ENCODE measurements around the gene TMEM132A.

DNA sequence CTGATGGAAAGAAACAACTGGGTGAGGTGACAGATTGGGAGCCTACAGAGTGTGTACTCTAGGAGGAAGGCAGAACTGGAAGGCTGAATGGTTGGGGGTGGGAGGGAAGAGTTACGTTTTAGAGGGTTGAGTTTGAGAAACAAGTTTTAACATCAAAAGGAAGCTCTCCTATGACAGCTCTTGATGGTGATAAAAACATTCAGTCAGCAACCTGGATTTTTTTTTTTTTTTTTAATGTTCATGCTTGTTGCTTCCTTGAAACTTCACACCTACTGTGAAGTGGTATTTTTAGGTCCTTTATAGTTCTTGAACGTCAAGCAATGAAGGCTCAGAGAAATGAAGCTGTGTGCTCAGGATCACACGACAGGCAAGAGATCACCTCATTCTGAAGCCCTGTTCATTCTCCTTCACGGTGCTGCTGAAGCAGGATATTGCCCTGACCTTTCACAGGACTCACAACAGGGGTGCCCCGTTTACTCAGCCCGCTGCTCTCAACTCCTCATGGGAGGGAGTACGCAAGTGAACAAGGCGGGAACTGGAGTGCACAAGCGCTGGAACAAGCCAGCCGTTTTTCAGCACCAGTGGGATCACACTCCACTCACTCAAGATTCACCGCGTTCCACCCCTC lies 11.9 kb upstream of the TMEM132A start:
- TF ChIP-seq POLR2A (IDR thresholded peaks at IDR 0.05): no peak
- TF ChIP-seq, protein P1, sequence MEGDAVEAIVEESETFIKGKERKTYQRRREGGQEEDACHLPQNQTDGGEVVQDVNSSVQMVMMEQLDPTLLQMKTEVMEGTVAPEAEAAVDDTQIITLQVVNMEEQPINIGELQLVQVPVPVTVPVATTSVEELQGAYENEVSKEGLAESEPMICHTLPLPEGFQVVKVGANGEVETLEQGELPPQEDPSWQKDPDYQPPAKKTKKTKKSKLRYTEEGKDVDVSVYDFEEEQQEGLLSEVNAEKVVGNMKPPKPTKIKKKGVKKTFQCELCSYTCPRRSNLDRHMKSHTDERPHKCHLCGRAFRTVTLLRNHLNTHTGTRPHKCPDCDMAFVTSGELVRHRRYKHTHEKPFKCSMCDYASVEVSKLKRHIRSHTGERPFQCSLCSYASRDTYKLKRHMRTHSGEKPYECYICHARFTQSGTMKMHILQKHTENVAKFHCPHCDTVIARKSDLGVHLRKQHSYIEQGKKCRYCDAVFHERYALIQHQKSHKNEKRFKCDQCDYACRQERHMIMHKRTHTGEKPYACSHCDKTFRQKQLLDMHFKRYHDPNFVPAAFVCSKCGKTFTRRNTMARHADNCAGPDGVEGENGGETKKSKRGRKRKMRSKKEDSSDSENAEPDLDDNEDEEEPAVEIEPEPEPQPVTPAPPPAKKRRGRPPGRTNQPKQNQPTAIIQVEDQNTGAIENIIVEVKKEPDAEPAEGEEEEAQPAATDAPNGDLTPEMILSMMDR (IDR thresholded peaks at IDR 0.05): no peak
